GM12874 (cell line): ENCODE data around the gene HEPACAM.

Experiments used
- TF ChIP-seq, protein P1 (sequence below): IDR thresholded peaks from 2 replicates; pipeline ENCODE4 v1.5.1; 2011; ENCODE audit warnings: low read depth, mild to moderate bottlenecking, control low read depth, low read length, moderate library complexity; ENCODE audit not compliant: insufficient read depth

Gene HEPACAM, protein sequence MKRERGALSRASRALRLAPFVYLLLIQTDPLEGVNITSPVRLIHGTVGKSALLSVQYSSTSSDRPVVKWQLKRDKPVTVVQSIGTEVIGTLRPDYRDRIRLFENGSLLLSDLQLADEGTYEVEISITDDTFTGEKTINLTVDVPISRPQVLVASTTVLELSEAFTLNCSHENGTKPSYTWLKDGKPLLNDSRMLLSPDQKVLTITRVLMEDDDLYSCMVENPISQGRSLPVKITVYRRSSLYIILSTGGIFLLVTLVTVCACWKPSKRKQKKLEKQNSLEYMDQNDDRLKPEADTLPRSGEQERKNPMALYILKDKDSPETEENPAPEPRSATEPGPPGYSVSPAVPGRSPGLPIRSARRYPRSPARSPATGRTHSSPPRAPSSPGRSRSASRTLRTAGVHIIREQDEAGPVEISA

DNA sequence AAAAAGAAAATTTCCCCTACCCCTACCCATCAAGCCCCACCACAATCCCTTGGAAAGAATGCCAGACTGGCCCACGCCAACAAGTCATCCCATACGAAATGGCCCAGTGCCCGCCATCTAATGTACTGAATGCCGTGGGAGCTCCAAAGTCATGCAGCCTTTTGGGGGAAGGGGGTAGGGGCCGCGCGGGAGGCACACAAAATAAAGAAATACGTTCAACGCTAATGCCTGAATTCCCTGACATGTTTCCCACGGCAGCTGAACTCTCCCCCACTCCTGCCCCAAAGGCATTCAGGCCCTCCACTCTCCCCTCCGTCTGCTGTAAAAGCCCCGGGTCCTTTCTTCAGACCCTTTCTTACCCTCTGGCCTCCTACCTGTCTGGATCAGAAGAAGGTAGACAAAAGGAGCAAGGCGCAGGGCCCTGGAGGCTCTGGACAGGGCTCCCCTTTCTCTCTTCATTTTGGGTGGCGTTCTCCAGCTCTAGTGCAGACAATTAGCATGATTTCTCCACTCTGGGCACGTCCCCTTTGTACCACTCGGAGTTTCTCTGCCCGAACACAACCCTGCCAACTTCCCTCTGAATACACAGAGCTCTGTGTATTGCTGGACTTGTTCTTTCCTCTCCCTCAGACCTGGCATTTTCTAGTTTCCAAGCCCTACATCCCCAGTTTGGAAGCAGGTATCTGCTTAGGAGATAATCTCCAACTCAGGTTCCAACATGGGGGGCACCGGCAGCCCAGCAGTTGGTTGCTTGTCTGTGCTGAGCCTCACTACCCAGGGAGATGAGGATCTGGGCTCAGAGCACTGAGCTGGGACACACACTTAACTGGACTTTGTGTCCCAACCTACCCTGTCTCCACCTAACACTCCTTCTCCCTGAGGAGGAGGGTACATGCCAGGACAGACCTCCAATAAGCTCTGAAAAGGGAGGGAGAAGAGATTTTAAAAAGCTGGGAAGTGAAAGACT, at the start of gene HEPACAM:
TSS of gene HEPACAM (minus strand) at position 500 of the 967 bp plus-strand sequence. CDS start at position 459, 41 bp downstream.
- TF ChIP-seq, protein P1, sequence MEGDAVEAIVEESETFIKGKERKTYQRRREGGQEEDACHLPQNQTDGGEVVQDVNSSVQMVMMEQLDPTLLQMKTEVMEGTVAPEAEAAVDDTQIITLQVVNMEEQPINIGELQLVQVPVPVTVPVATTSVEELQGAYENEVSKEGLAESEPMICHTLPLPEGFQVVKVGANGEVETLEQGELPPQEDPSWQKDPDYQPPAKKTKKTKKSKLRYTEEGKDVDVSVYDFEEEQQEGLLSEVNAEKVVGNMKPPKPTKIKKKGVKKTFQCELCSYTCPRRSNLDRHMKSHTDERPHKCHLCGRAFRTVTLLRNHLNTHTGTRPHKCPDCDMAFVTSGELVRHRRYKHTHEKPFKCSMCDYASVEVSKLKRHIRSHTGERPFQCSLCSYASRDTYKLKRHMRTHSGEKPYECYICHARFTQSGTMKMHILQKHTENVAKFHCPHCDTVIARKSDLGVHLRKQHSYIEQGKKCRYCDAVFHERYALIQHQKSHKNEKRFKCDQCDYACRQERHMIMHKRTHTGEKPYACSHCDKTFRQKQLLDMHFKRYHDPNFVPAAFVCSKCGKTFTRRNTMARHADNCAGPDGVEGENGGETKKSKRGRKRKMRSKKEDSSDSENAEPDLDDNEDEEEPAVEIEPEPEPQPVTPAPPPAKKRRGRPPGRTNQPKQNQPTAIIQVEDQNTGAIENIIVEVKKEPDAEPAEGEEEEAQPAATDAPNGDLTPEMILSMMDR = no peak

DNA sequence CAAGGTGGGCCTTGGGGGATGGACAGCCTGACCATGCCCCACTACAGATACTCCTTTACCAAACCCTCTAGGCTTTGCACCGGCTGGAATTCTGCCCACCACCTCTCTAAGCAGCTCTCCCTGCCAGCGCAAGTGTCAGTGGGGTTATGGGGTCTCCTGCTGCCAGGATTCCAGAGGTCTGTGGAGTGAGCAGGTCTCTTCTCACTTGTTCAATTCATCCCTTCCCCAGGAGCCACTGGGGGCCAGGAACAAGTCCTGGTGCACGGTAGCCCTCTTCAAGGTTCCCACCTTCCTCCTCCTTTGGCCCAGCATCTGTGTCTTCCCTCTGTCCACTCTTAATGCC, 48.6 kb upstream of the HEPACAM start:
- TF ChIP-seq, protein P1 = no peak

DNA sequence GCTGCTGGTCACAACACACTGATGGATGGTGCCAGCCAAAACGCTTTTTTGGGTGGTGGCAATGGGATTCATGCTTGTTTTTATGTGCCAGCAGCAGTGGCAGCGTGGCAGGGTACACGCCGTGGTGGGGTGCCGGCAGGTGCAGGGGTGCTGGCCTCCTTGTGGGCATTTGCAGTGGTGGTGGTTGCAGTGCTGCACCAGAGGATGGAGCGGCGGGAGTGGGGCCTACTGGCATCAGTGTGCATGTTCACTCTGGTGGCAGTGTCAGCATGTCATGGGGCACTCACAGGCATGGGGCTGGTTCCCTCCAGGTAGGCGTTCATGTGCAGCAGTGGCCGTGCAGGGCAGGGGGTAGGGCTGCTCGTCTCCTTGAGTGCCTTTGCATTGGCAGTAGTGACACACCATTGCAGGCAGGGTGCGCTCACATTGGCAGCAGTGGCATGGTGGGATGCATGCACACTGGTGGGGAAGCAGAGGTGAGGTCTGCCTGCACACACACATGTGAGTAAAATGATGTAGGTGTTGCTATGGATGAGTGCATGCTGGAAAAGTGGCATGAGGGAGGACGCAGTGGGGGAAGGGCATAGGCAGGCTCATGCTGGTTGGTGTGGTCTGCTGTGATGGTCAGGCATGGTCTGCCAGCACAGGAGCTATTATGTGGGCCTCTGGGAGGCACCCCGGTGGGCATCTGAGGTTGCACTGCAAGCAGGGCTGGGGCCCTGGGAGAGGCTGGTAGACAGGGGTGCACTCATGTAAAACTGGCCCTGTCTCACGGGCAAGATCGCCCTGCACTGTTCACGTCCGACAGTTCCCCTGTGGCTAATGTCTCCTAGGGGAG, 48.0 kb upstream of the HEPACAM start:
- TF ChIP-seq, protein P1 = no peak

DNA sequence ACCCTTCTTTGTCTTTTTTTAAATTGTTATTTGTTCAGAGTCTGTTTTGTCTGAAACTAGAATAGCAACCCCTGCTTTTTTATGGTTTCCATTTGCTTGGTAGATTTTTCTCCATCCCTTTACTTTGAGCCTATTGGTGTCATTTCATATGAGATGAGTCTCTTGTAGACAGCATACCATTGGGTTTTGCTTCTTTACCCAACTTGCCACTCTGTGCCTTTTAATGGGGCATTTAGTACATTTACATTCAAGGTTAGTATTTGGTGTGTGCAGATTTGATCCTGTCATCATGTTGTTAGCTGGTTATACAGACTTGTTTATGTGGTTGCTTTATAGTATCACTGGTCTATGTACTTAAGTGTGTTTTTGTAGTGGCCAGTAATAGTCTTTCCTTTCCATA, 46.2 kb upstream of the HEPACAM start:
- TF ChIP-seq, protein P1 = no peak

DNA sequence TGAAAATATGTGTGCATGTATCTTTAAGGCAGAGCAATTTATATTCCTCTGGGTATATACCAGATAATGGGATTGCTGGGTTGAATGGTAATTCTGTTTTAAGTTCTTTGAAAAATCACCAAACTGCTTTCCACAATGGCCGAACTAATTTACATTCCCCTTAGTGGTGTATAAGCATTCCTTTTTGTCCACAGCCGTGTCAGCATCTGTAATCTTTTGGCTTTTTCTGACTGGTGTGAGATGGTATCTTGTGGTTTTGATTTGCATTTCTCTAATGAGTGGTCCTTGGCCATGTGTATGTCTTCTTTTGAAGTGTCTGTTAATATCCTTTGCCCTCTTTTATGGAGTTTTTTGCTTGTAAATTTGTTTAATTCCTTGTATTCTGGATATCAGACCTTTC, 42.5 kb upstream of the HEPACAM start:
- TF ChIP-seq, protein P1 = no peak

DNA sequence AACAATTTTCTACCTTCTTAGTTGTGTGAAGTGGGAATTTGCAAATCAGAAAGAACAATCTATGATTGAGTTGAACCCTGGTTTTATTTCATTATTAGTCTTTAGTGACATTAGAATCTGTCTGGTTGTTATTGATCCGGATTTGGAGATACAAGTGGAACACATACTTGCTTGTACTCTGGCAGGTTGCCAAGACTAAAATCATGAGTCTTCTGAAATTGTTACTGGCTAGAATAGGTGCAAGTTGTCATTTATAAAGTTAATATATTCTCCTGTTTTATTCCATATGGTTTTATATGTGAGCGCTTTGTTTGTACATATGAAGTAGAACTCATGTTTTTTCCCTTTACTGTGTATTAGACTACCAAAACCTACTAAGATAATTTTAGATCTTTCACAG, 41.2 kb upstream of the HEPACAM start:
- TF ChIP-seq, protein P1 = no peak
